Breast epithelium (tissue), 4 donors: ENCODE data around the gene MCM9. TPM values are rescaled to one million over a fixed set of nuclear protein-coding genes. Genes with fewer than 3 reads are reported as not detected.

Experiments used
- DNase-seq, 2 donors: peaks; one replicate each; pipeline ENCODE4 v3.0.0-alpha.2; 2019; ENCODE audit warnings: low spot score in 2 of 2
- H3K27ac ChIP-seq, 2 donors: fragments of 200-600 bp; sonication (generic) in 1 of 2; one replicate each; pipeline ENCODE4 v1.5.1; 2016 to 2019; ENCODE audit warnings: mild to moderate bottlenecking in 1 of 2
- H3K27me3 ChIP-seq, 2 donors: fragments of 200-600 bp; sonication (generic) in 1 of 2; one replicate each; pipeline versions ENCODE4 v1.5.1 to v1.6.0; 2017 to 2019; ENCODE audit warnings: control low read depth in 1 of 2, mild to moderate bottlenecking in 1 of 2
- H3K36me3 ChIP-seq: fragments of 200-600 bp; one replicate; pipeline ENCODE4 v1.5.1; 2019
- H3K4me1 ChIP-seq, 2 donors: fragments of 200-600 bp; sonication (generic); one replicate each; pipeline ENCODE4 v1.5.1; 2016 to 2019; ENCODE audit warnings: control low read depth in 1 of 2
- H3K4me3 ChIP-seq, 3 donors: fragments of 200-600 bp; sonication (generic); 1 replicate in 2 of 3; 2 replicates in 1 of 3; pipeline ENCODE4 v1.5.1; 2016 to 2019; ENCODE audit warnings: mild to moderate bottlenecking in 3 of 3, moderate library complexity in 2 of 3
- H3K9me3 ChIP-seq, 2 donors: fragments of 200-600 bp; sonication (generic) in 1 of 2; one replicate each; pipeline ENCODE4 v1.5.1; 2016 to 2019; ENCODE audit warnings: control low read depth in 1 of 2
- POLR2A ChIP-seq: fragments of 450-650 bp; IDR thresholded peaks from one replicate; pipeline ENCODE4 v1.6.1; 2016; ENCODE audit warnings: antibody characterized with exemption, mild to moderate bottlenecking, moderate library complexity
- POLR2AphosphoS5 ChIP-seq, 3 donors: sonication (generic); formaldehyde crosslinking; IDR thresholded peaks; one replicate each; pipeline ENCODE4 v1.6.1; 2017; ENCODE audit warnings: antibody characterized with exemption in 3 of 3
- intact Hi-C: fragments of 100-400 bp; cut with DNase I; formaldehyde crosslinking; loops from one replicate; pipeline ENCODE4 v1.15.1; 2023; ENCODE audit warnings: low total_unique reads
- total RNA-seq, 3 donors: library from RNA; depleted of rRNA; stranded (reverse); fragments of >200 nt; gene quantifications; one replicate each; pipeline ENCODE4 v1.1.0, GENCODE V29; 2016
- TF ChIP-seq, protein P1 (sequence below), 3 donors: fragments of 450-650 bp; IDR thresholded peaks; one replicate each; pipeline ENCODE4 v1.5.1; 2016 to 2017; ENCODE audit warnings: antibody characterized with exemption in 3 of 3, mild to moderate bottlenecking in 3 of 3, moderate library complexity in 3 of 3

Gene MCM9
- total RNA-seq, 3 donors from 2014 or later = 17.9 to 40.5 (median 33.4) TPM

DNA sequence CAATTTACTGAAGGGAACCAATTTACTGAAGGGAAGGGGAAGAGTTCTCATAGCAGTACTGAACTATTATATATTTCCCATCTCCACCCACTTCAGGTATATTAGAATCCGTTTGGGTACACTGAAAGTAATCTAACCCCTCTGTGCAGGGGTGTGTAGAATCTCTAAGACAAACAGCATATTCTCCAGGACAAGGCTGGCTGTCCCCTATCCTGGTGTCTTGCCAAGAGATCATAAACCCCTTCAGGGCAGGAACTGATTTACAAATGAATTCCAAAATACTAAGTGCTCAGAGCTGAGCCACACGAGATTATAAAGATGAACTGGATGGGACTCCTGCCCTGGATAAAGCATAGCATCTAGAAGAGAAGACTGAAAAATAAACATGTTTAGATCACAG is 31.8 kb downstream of the MCM9 start:
- Histone ChIP-seq H3K27me3 (no peaks in the 10 kb centered on the region), H3K4me1 (no peaks in the 10 kb centered on the region), H3K9me3 (no peaks in the 10 kb centered on the region), H3K4me3 (no peak overlapping the region), H3K36me3 (no peaks in the 10 kb centered on the region), H3K27ac (peak overlapping the region in 1 of 2 donors; percentile 44)
- TF ChIP-seq POLR2AphosphoS5 (IDR thresholded peaks at IDR 0.05) (no peak), POLR2A (no peak)
- TF ChIP-seq, protein P1, sequence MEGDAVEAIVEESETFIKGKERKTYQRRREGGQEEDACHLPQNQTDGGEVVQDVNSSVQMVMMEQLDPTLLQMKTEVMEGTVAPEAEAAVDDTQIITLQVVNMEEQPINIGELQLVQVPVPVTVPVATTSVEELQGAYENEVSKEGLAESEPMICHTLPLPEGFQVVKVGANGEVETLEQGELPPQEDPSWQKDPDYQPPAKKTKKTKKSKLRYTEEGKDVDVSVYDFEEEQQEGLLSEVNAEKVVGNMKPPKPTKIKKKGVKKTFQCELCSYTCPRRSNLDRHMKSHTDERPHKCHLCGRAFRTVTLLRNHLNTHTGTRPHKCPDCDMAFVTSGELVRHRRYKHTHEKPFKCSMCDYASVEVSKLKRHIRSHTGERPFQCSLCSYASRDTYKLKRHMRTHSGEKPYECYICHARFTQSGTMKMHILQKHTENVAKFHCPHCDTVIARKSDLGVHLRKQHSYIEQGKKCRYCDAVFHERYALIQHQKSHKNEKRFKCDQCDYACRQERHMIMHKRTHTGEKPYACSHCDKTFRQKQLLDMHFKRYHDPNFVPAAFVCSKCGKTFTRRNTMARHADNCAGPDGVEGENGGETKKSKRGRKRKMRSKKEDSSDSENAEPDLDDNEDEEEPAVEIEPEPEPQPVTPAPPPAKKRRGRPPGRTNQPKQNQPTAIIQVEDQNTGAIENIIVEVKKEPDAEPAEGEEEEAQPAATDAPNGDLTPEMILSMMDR (IDR thresholded peaks at IDR 0.05) = no peak
- DNase-seq = no peak
- intact Hi-C loops = no loop called here

DNA sequence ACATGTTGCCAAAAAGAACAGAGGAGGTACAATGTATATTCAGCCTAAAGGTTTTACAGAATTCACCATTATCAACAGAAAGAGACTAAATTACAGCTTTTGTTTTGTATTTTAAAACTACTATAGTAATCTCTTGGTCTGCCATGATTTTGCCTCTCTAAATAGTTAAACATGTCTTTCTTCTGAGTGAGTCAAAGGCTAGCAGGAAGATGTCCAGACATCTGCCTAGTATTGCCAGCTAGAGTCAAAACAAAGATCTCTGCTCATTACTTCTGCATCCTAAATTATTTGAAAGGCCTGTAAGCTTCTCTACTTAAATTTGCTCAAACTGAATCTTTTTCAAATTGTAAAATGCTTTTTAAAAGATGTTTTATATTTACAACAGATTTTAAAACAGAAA is 32.2 kb downstream of the MCM9 start:
- H3K36me3 ChIP-seq = no peaks in the 10 kb centered on the region
- H3K9me3 ChIP-seq = no peaks in the 10 kb centered on the region
- H3K27ac ChIP-seq = peak overlapping the region in 1 of 2 donors; percentile 44
- no peaks in the 10 kb centered on the region for H3K27me3 ChIP-seq
- intact Hi-C loops = no loop called here
- DNase-seq = no peak
- no peak overlapping the region for H3K4me3 ChIP-seq
- no peaks in the 10 kb centered on the region for H3K4me1 ChIP-seq
- TF ChIP-seq, protein P1 (IDR thresholded peaks at IDR 0.05) = no peak
- TF ChIP-seq POLR2AphosphoS5 (IDR thresholded peaks at IDR 0.05) (no peak), POLR2A (no peak)

DNA sequence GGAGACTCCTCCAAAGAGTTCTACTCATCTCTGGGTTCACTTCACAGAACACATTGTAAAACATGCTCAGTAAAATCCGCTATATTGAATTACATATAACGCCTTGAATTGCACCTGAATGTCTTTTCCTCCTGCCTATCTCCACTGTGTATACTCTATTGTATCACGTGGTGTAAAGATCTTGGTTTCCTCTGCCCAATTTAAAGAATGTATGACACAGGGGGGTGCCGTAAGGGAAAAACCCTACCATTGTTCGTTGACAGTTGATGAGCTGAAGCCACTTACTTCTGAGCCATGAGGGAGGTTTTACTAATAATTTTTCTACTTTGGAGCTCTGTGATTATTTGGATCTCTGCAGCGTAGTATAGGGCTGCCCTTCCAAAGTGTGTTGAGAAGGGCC is 35.0 kb downstream of the MCM9 start:
- H3K4me3 ChIP-seq = no peak overlapping the region
- intact Hi-C loops = no loop called here
- peaks cover 2 to 7% of the 10 kb centered on the region in 2 donors for H3K4me1 ChIP-seq
- H3K27ac ChIP-seq = no peak overlapping the region
- no peaks in the 10 kb centered on the region for H3K27me3 ChIP-seq
- DNase-seq = no peak
- H3K36me3 ChIP-seq = no peaks in the 10 kb centered on the region
- TF ChIP-seq, protein P1 (IDR thresholded peaks at IDR 0.05) = no peak
- TF ChIP-seq POLR2A (no peak), POLR2AphosphoS5 (IDR thresholded peaks at IDR 0.05) (no peak)
- H3K9me3 ChIP-seq = no peaks in the 10 kb centered on the region

DNA sequence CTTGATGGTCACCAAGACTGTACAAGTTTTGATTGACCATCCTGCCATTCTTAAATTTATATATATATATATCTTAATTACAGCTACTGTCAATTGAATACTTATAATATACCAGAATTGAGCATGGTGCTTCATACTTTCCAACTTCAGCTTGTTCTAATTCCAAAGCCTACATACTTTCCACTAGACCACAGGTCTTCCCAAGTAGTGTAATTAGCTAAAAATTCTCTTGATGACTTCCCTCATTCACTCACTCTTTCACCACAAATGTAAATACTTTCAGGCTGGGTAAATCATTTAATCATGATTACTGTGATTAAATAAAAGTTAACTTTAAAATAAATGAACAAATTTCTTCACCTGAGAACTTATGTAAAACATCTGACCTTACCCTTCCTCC is 37.6 kb downstream of the MCM9 start:
- H3K27me3 ChIP-seq = no peaks in the 10 kb centered on the region
- no peak overlapping the region for H3K27ac ChIP-seq
- no peaks in the 10 kb centered on the region for H3K36me3 ChIP-seq
- intact Hi-C loops = no loop called here
- TF ChIP-seq, protein P1 (IDR thresholded peaks at IDR 0.05) = no peak
- TF ChIP-seq POLR2A (no peak), POLR2AphosphoS5 (IDR thresholded peaks at IDR 0.05) (no peak)
- H3K4me1 ChIP-seq = peaks cover 2 to 12% of the 10 kb centered on the region in 2 donors
- DNase-seq = no peak
- H3K4me3 ChIP-seq = no peak overlapping the region
- H3K9me3 ChIP-seq = no peaks in the 10 kb centered on the region

DNA sequence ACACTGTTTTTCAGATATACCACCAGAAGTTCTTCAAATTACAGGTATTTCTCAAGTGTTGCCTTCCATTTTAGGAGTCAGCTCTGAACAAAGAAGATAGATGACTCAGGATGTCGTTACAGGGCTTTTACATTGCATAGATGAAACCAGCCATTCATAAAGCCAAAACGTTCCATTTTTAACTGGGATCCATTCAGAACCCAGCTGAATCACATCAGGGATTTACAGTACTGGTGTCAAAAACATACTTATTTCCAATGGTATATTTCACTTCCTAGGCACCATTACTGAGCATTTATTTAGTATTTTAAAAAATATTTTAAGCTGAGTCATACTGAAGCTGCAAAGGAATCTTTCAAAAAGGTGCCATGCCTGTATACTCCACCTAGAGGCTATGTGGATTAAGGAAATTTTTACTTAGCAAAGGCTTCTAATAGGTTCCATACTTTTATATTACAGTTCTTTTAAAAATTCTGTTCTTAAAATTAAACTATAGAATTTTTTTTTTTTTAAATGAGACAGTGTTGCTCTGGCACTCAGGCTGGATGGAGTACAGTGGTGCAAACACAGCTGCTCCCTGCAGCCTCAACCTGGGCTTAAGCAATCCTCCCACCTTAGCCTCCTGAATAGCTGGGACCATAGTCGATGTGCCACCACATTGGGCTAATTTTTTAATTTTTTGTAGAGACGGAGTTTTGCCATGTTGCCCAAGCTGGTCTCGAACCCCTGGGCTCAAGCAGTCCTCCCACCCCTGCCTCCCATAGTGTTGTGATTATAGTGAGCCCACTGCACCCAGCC is 38.4 kb downstream of the MCM9 start:
- Histone ChIP-seq H3K36me3 (no peaks in the 10 kb centered on the region), H3K4me3 (no peak overlapping the region), H3K27me3 (no peaks in the 10 kb centered on the region), H3K4me1 (peaks cover 2 to 20% of the 10 kb centered on the region in 2 donors), H3K9me3 (no peaks in the 10 kb centered on the region), H3K27ac (no peak overlapping the region)
- intact Hi-C loops = no loop called here
- no peak for DNase-seq
- TF ChIP-seq POLR2AphosphoS5 (IDR thresholded peaks at IDR 0.05) (no peak), POLR2A (no peak)
- TF ChIP-seq, protein P1 (IDR thresholded peaks at IDR 0.05) = no peak
